Head of caudate nucleus (tissue), 42 donors: Measurements from ENCODE around the gene GATM.

Source experiments
- DNase-seq, 42 donors: peaks; one replicate each; pipeline versions ENCODE4 v3.0.0 to v3.0.0-alpha.2; 2020 to 2021; ENCODE audit warnings: mixed read lengths in 7 of 42
- intact Hi-C: fragments of 100-400 bp; cut with DNase I; formaldehyde crosslinking; loops from one replicate; pipeline ENCODE4 v1.15.0; 2022

GATM gene

GRCh38 chr15:45378149-45378912, at the start of gene GATM:
GATM (minus strand) TSS chr15:45378544; CDS start chr15:45378453, 91 bp downstream.
- intact Hi-C loops, result no loop called here
- DNase-seq, result peak; percentile 66 to 95 (median 90)

- intact Hi-C loops, result no loop called here
- DNase-seq, result peak in 1 of 42 donors; percentile 25
Measured at GRCh38 chr15:45427085-45427484, 48.7 kb upstream of the GATM start.

- DNase-seq, result peak in 6 of 42 donors; percentile 11 to 52 (median 36)
- intact Hi-C loops, result no loop called here
Measured at GRCh38 chr15:45425135-45425534, 46.8 kb upstream of the GATM start.

GRCh38 chr15:45424429-45424828, 46.1 kb upstream of the GATM start:
- peak in 1 of 42 donors; percentile 21 for DNase-seq
- intact Hi-C loops, result no loop called here

- intact Hi-C loops, result no loop called here
- DNase-seq, result no peak
Measured at GRCh38 chr15:45417303-45417950, 39.1 kb upstream of the GATM start.

GRCh38 chr15:45414215-45414885, 36.0 kb upstream of the GATM start:
- DNase-seq, result no peak
- intact Hi-C loops, result no loop called here

GRCh38 chr15:45409596-45409995, 31.3 kb upstream of the GATM start:
- intact Hi-C loops, result loop anchor here (10.0 kb wide), 1 partner anchor 45 kb away; no protein-coding TSS in a partner anchor

GRCh38 chr15:45407786-45408185, 29.4 kb upstream of the GATM start:
- intact Hi-C loops, result loop anchor here (10.0 kb wide), 1 partner anchor 47 kb away; no protein-coding TSS in a partner anchor
- no peak for DNase-seq

More at GRCh38 chr15:45409596-45409995, 31.3 kb upstream of the GATM start:
- DNase-seq, result no peak

- peak in 20 of 42 donors; percentile 8 to 54 (median 24) for DNase-seq
- intact Hi-C loops, result loop anchor here (2.0 to 10.0 kb wide), 2 partner anchors 52 to 202 kb away; no protein-coding TSS in a partner anchor
Measured at GRCh38 chr15:45402955-45403877, 24.9 kb upstream of the GATM start.

GRCh38 chr15:45402162-45402954, 24.0 kb upstream of the GATM start:
- intact Hi-C loops, result loop anchor here (2.0 to 10.0 kb wide), 2 partner anchors 52 to 202 kb away; no protein-coding TSS in a partner anchor
- DNase-seq, result peak; percentile 93 to 99 (median 98)

- intact Hi-C loops, result loop anchor here (2.0 to 10.0 kb wide), 2 partner anchors 53 to 201 kb away; no protein-coding TSS in a partner anchor
- peak in 4 of 42 donors; percentile 10 to 20 (median 14) for DNase-seq
Measured at GRCh38 chr15:45401665-45402161, 23.4 kb upstream of the GATM start.

- intact Hi-C loops, result loop anchor here (5.0 to 10.0 kb wide), 2 partner anchors 55 to 92 kb away; no protein-coding TSS in a partner anchor
- peak in 11 of 42 donors; percentile 11 to 63 (median 44) for DNase-seq
Measured at GRCh38 chr15:45399381-45400212, 21.3 kb upstream of the GATM start.

- DNase-seq, result no peak
- intact Hi-C loops, result loop anchor here (5.0 kb wide), 1 partner anchor 90 kb away; no protein-coding TSS in a partner anchor
Measured at GRCh38 chr15:45397116-45397665, 18.8 kb upstream of the GATM start.

- no peak for DNase-seq
- intact Hi-C loops, result loop anchor here (5.0 kb wide), 1 partner anchor 89 kb away; no protein-coding TSS in a partner anchor
Measured at GRCh38 chr15:45395943-45396342, 17.6 kb upstream of the GATM start.

- DNase-seq, result peak in 2 of 42 donors; percentile 12 to 58
- intact Hi-C loops, result loop anchor here (5.0 kb wide), 1 partner anchor 87 kb away; no protein-coding TSS in a partner anchor
Measured at GRCh38 chr15:45394681-45395080, 16.3 kb upstream of the GATM start.

- peak in 1 of 42 donors; percentile 45 for DNase-seq
- intact Hi-C loops, result no loop called here
Measured at GRCh38 chr15:45393851-45394250, 15.5 kb upstream of the GATM start.
